Thyroid gland (tissue), 4 donors: ENCODE results near the gene CANX. TPM values are rescaled to one million over a fixed set of nuclear protein-coding genes. Genes with fewer than 3 reads are reported as not detected.

Experiments
- DNase-seq, 2 donors: peaks; one replicate each; pipeline ENCODE4 v3.0.0-alpha.2; 2019
- H3K27ac ChIP-seq, 3 donors: fragments of 200-600 bp; sonication (generic); 1 replicate in 2 of 3; 2 replicates in 1 of 3; pipeline ENCODE4 v1.5.1; 2016 to 2019; ENCODE audit warnings: mild to moderate bottlenecking in 1 of 3, moderate library complexity in 1 of 3
- H3K27me3 ChIP-seq: fragments of 200-600 bp; sonication (generic); one replicate; pipeline ENCODE4 v1.5.1; 2019
- H3K36me3 ChIP-seq, 2 donors: fragments of 200-600 bp; sonication (generic); one replicate each; pipeline ENCODE4 v1.5.1; 2016 to 2019
- H3K4me1 ChIP-seq, 2 donors: fragments of 200-600 bp; sonication (generic); one replicate each; pipeline ENCODE4 v1.5.1; 2017 to 2019
- H3K4me3 ChIP-seq, 3 donors: fragments of 200-600 bp; sonication (generic); replicated peaks in 1 of 3; 1 replicate in 2 of 3; 2 replicates in 1 of 3; pipeline ENCODE4 v1.5.1; 2016; ENCODE audit warnings: mild to moderate bottlenecking in 1 of 3
- H3K9me3 ChIP-seq: fragments of 200-600 bp; sonication (generic); one replicate; pipeline ENCODE4 v1.5.1; 2017
- POLR2A ChIP-seq, 2 donors: fragments of 450-650 bp; IDR thresholded peaks; one replicate each; pipeline ENCODE4 v1.6.1; 2017; ENCODE audit warnings: antibody characterized with exemption in 2 of 2, mild to moderate bottlenecking in 2 of 2, moderate library complexity in 1 of 2
- WGBS, 2 donors: methylation state at CpG; one replicate each; pipeline ENCODE4 v1.1.5; 2017; 5-methylcytosine and 5-hydroxymethylcytosine counted together
- intact Hi-C: fragments of 100-400 bp; cut with DNase I; formaldehyde crosslinking; loops from one replicate; pipeline ENCODE4 v1.15.1; 2023
- total RNA-seq, 4 donors: library from RNA; depleted of rRNA; stranded (reverse); fragments of >200 nt; gene quantifications; one replicate each; pipeline ENCODE4 v1.2.3, GENCODE V29; 2016
- TF ChIP-seq, protein P1 (sequence below), 6 experiments: fragments of 200-600 bp in 3 of 6; fragments of 450-650 bp in 3 of 6; sonication (generic) in 3 of 6; IDR thresholded peaks; one replicate each; pipeline ENCODE4 v1.5.1; 2016 to 2019; ENCODE audit warnings: antibody characterized with exemption in 6 of 6, mild to moderate bottlenecking in 2 of 6, inconsistent platforms in 1 of 6, moderate library complexity in 1 of 6

CANX gene
- total RNA-seq, 4 donors from 2014 or later: 561 to 949 (median 856) TPM

DNA sequence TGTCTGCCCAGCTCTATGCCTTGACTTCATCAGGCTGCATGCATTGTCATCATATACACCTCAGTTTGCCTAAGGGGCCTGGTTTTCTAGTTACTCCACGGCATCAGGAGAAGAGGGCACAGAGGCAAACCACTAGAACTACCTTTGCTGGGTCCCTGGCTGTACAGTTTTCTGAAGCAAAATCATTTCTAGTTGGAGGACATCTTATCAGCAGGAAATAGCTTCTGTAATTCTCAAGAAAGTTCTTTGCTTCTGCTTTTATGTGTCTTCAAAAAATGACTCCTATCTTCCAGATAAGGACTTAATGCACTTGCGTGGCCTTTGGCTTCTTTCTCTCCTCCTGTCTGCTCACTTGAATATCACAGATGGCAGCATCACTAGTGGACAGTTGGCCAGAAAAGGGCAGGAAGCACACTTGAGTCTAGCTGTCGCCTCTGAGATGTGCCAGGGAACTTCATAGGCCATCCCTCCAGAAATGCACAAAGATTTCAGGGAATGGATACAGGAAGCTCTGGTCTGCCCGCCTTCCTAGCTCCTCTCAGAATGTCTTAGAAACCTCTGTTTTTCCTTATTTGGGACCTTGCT is 72.6 kb downstream of the CANX start:
- H3K4me1 ChIP-seq: no peaks in the 10 kb centered on the region
- no peak for TF ChIP-seq POLR2A (IDR thresholded peaks at IDR 0.05)
- TF ChIP-seq, protein P1, sequence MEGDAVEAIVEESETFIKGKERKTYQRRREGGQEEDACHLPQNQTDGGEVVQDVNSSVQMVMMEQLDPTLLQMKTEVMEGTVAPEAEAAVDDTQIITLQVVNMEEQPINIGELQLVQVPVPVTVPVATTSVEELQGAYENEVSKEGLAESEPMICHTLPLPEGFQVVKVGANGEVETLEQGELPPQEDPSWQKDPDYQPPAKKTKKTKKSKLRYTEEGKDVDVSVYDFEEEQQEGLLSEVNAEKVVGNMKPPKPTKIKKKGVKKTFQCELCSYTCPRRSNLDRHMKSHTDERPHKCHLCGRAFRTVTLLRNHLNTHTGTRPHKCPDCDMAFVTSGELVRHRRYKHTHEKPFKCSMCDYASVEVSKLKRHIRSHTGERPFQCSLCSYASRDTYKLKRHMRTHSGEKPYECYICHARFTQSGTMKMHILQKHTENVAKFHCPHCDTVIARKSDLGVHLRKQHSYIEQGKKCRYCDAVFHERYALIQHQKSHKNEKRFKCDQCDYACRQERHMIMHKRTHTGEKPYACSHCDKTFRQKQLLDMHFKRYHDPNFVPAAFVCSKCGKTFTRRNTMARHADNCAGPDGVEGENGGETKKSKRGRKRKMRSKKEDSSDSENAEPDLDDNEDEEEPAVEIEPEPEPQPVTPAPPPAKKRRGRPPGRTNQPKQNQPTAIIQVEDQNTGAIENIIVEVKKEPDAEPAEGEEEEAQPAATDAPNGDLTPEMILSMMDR (IDR thresholded peaks at IDR 0.05): no peak
- H3K27me3 ChIP-seq: no peaks in the 10 kb centered on the region
- 89 to 98% methylated on average over 4 of the region's 4 CpGs for WGBS, 2 donors
- intact Hi-C loops: no loop called here
- no peak overlapping the region for H3K4me3 ChIP-seq
- DNase-seq: no peak
- no peaks in the 10 kb centered on the region for H3K9me3 ChIP-seq
- H3K27ac ChIP-seq: no peak overlapping the region
- H3K36me3 ChIP-seq: peaks cover 59 to 76% of the 10 kb centered on the region in 2 donors

GRCh38 chr5:179772351-179772750 is 73.6 kb downstream of the CANX start:
- WGBS, 2 donors: 97 to 98% methylated on average over 6 of the region's 6 CpGs
- H3K36me3 ChIP-seq: peaks cover 54 to 75% of the 10 kb centered on the region in 2 donors
- no peak for DNase-seq
- TF ChIP-seq, protein P1 (IDR thresholded peaks at IDR 0.05): no peak
- TF ChIP-seq POLR2A (IDR thresholded peaks at IDR 0.05): no peak
- intact Hi-C loops: no loop called here
- no peaks in the 10 kb centered on the region for H3K4me1 ChIP-seq
- H3K4me3 ChIP-seq: no peak overlapping the region
- H3K9me3 ChIP-seq: no peaks in the 10 kb centered on the region
- no peaks in the 10 kb centered on the region for H3K27me3 ChIP-seq
- no peak overlapping the region for H3K27ac ChIP-seq

- H3K4me3 ChIP-seq: no peak overlapping the region
- H3K27me3 ChIP-seq: no peaks in the 10 kb centered on the region
- TF ChIP-seq, protein P1 (IDR thresholded peaks at IDR 0.05): no peak
- TF ChIP-seq POLR2A (IDR thresholded peaks at IDR 0.05): no peak
- no peaks in the 10 kb centered on the region for H3K9me3 ChIP-seq
- WGBS, 2 donors: 88 to 96% methylated on average over 5 to 9 of the region's 9 CpGs
- peaks cover 54 to 82% of the 10 kb centered on the region in 2 donors for H3K36me3 ChIP-seq
- no peak overlapping the region for H3K27ac ChIP-seq
- intact Hi-C loops: no loop called here
- no peaks in the 10 kb centered on the region for H3K4me1 ChIP-seq
- no peak for DNase-seq
Observed at GRCh38 chr5:179773686-179774040, 74.9 kb downstream of the CANX start.

DNA sequence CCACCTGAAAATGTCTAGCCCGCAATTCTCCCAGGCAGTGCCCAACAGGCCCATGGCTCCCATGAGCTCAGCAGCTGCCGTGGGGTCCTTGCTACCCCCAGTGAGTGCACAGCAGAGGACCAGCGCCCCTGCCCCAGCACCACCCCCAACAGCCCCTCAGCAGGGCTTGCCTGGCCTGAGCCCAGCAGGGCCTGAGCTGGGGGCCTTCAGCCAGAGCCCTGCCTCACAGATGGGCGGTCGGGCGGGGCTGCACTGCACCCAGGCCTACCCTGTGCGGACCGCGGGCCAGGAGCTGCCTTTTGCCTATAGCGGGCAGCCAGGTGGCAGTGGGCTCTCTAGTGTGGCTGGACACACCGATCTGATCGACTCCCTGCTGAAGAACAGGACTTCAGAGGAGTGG is 75.7 kb downstream of the CANX start:
- Histone ChIP-seq H3K27ac (no peak overlapping the region), H3K27me3 (no peaks in the 10 kb centered on the region), H3K36me3 (peaks cover 54 to 76% of the 10 kb centered on the region in 2 donors), H3K4me1 (no peaks in the 10 kb centered on the region), H3K4me3 (no peak overlapping the region), H3K9me3 (no peaks in the 10 kb centered on the region)
- DNase-seq: no peak
- intact Hi-C loops: no loop called here
- TF ChIP-seq POLR2A (IDR thresholded peaks at IDR 0.05): no peak
- TF ChIP-seq, protein P1 (IDR thresholded peaks at IDR 0.05): no peak
- 98% methylated on average over 9 to 12 of the region's 12 CpGs for WGBS, 2 donors

GRCh38 chr5:179776411-179776938 is 77.7 kb downstream of the CANX start:
- Histone ChIP-seq H3K9me3 (no peaks in the 10 kb centered on the region), H3K27me3 (no peaks in the 10 kb centered on the region), H3K4me3 (no peak overlapping the region), H3K36me3 (peaks cover 35 to 58% of the 10 kb centered on the region in 2 donors), H3K27ac (no peak overlapping the region), H3K4me1 (no peaks in the 10 kb centered on the region)
- intact Hi-C loops: no loop called here
- no peak for DNase-seq
- TF ChIP-seq, protein P1 (IDR thresholded peaks at IDR 0.05): no peak
- no peak for TF ChIP-seq POLR2A (IDR thresholded peaks at IDR 0.05)
- WGBS, 2 donors: 94 to 96% methylated on average over 11 of the region's 11 CpGs
